ENCODE measurements around the gene TIMM17A. TPM values are rescaled to one million over a fixed set of nuclear protein-coding genes. Genes with fewer than 3 reads are reported as not detected.
"Not testable (repeated sequence)": the region's sequence is repeated elsewhere in the genome, so short reads cannot be mapped to it uniquely, and the experiment has no call there.

The TIMM17A gene
- polyA plus RNA-seq, 1 donor = 41.6 TPM

DNA sequence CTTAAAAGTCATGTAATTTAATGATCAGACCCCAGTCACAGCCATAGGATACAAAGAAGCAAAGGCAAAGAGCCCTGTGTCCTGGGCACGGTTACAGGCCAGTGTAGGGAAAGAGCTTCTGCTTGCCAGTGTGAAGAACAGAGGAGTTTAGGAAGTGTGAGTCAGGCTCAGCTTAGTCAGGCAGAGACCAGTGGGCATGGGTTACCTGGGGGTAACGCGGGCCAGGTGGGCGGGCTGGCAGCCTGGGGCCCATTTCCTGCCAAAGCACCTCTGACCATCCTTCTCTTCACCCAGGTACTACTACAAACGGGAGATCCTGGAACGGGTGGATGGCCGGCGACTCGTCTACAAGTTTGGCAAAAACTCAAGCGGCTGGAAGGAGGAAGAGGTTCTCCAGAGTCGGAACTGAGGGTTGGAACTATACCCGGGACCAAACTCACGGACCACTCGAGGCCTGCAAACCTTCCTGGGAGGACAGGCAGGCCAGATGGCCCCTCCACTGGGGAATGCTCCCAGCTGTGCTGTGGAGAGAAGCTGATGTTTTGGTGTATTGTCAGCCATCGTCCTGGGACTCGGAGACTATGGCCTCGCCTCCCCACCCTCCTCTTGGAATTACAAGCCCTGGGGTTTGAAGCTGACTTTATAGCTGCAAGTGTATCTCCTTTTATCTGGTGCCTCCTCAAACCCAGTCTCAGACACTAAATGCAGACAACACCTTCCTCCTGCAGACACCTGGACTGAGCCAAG, 59.8 kb downstream of the TIMM17A start:
- WGBS (ENCODE audit: insufficient coverage, low lambda C conversion rate) = no CpG with 5 or more reads among the region's 17 CpGs
- H3K4me3 ChIP-seq (ENCODE audit: low read length) = peak overlapping the region; percentile 68
- DNase-seq = peak in 1 of 2 donors; percentile 64

DNA sequence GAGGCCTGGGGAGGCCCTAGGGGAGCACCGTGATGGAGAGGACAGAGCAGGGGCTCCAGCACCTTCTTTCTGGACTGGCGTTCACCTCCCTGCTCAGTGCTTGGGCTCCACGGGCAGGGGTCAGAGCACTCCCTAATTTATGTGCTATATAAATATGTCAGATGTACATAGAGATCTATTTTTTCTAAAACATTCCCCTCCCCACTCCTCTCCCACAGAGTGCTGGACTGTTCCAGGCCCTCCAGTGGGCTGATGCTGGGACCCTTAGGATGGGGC, 60.3 kb downstream of the TIMM17A start:
- Histone ChIP-seq H3K36me3 (ENCODE audit: control insufficient read depth, insufficient read depth, low read length) (peaks cover 49% of the 10 kb centered on the region), H3K4me3 (ENCODE audit: low read length) (peak overlapping the region; percentile 68), H3K27me3 (ENCODE audit: control insufficient read depth, insufficient read depth, low read length) (no peaks in the 10 kb centered on the region), H3K4me1 (ENCODE audit: control insufficient read depth, insufficient read depth, low read length) (peaks cover 27% of the 10 kb centered on the region), H3K9me3 (ENCODE audit: control insufficient read depth, low read depth, low read length) (no peaks in the 10 kb centered on the region), H3K27ac (ENCODE audit: low read length) (peak overlapping the region; percentile 93)
- no peak for DNase-seq
- no CpG with 5 or more reads among the region's 3 CpGs for WGBS (ENCODE audit: insufficient coverage, low lambda C conversion rate)

More for the DNA sequence above, 59.8 kb downstream of the TIMM17A start:
- H3K27ac ChIP-seq (ENCODE audit: low read length) = peak overlapping the region; percentile 93
- no peaks in the 10 kb centered on the region for H3K27me3 ChIP-seq (ENCODE audit: control insufficient read depth, insufficient read depth, low read length)
- H3K4me1 ChIP-seq (ENCODE audit: control insufficient read depth, insufficient read depth, low read length) = peaks cover 28% of the 10 kb centered on the region
- no peaks in the 10 kb centered on the region for H3K9me3 ChIP-seq (ENCODE audit: control insufficient read depth, low read depth, low read length)
- H3K36me3 ChIP-seq (ENCODE audit: control insufficient read depth, insufficient read depth, low read length) = peaks cover 49% of the 10 kb centered on the region

DNA sequence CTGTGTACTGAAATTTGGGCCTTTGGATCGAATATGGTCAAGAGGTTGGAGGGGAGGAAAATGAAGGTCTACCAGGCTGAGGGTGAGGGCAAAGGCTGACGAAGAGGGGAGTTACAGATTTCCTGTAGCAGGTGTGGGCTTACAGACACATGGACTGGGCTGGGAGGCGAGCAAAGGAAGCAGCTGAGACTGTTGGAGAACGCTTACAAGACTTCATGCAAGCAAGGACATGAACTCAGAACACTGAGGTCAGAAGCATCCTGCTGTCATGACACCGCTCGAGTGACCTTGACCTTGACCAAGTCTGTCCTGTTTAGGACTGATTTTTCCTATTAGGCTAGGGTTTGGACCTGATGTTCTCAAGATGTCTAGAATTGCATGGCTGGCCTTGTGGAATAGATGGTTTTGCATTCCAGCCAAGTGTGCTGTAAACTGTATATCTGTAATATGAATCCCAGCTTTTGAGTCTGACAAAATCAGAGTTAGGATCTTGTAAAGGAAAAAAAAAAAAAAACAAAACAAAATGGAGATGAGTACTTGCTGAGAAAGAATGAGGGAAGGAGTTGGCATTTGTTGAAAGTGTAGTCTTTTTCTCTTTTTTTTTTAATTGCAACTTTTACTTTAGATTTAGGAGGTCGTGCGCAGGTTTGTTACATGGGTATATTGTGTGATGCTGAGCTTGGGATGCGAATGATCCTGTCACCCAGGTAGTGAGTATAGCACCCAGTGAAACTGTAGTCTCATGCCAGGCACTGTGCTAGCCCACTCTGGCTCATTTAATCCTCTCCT, 60.9 kb downstream of the TIMM17A start:
- H3K4me3 ChIP-seq (ENCODE audit: low read length) = peak overlapping the region; percentile 68

DNA sequence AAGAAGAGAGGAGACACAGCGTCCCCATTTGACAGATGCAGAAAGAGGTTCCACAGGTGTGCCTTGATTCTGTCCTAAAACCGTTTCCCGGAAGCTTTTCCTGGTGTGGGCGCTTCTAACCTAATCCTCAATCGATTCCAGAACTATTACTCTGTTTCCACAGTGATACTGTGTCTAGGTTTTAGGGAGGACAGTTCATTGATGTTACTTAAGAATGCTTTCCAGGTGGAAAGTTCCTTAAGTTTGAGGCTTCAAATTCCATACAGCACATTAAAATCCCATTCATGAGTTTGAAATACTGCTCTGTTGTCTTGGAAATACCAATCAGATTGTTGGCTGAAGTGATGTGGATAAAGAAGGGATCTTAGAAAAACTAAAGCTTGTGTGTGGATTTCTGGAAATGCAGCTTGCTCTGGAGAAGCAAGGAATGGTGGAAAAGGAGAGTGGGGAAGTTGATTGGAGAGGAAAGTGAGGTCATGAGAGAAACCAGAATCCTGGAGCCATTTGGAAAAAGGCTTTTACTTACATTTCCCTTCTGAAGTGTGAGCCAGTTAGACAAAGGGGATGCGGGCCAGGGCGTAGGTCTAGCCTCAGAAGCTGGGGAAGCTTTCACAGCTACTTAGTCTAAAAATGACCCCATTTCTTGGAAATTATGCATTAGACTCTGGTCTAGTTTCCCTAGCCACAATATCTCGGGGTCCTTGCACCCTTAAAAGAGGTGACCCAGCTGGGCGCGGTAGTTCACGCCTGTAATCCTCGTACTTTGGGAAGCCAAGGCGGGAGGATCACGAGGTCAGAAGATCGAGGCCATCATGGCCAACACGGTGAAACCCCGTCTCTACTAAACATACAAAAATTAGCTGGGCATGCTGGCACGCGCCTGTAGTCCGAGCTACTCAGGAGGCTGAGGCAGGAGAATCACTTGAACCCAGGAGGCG, 61.8 kb downstream of the TIMM17A start:
- H3K4me1 ChIP-seq (ENCODE audit: control insufficient read depth, insufficient read depth, low read length) = peaks cover 31% of the 10 kb centered on the region
- peaks cover 45% of the 10 kb centered on the region for H3K36me3 ChIP-seq (ENCODE audit: control insufficient read depth, insufficient read depth, low read length)
- peak overlapping the region; percentile 93 for H3K27ac ChIP-seq (ENCODE audit: low read length)
- H3K27me3 ChIP-seq (ENCODE audit: control insufficient read depth, insufficient read depth, low read length) = no peaks in the 10 kb centered on the region
- H3K4me3 ChIP-seq (ENCODE audit: low read length) = no peak overlapping the region
- WGBS (ENCODE audit: insufficient coverage, low lambda C conversion rate) = no CpG with 5 or more reads among the region's 21 CpGs
- peak in 1 of 2 donors; percentile 77 for DNase-seq
- no peaks in the 10 kb centered on the region for H3K9me3 ChIP-seq (ENCODE audit: control insufficient read depth, low read depth, low read length)

More for the DNA sequence above, 60.9 kb downstream of the TIMM17A start:
- Histone ChIP-seq H3K36me3 (ENCODE audit: control insufficient read depth, insufficient read depth, low read length) (peaks cover 49% of the 10 kb centered on the region), H3K27me3 (ENCODE audit: control insufficient read depth, insufficient read depth, low read length) (no peaks in the 10 kb centered on the region), H3K9me3 (ENCODE audit: control insufficient read depth, low read depth, low read length) (no peaks in the 10 kb centered on the region), H3K27ac (ENCODE audit: low read length) (peak overlapping the region; percentile 93), H3K4me1 (ENCODE audit: control insufficient read depth, insufficient read depth, low read length) (peaks cover 27% of the 10 kb centered on the region)
- DNase-seq = peak in 1 of 2 donors; percentile 80
- no CpG with 5 or more reads among the region's 9 CpGs for WGBS (ENCODE audit: insufficient coverage, low lambda C conversion rate)

DNA sequence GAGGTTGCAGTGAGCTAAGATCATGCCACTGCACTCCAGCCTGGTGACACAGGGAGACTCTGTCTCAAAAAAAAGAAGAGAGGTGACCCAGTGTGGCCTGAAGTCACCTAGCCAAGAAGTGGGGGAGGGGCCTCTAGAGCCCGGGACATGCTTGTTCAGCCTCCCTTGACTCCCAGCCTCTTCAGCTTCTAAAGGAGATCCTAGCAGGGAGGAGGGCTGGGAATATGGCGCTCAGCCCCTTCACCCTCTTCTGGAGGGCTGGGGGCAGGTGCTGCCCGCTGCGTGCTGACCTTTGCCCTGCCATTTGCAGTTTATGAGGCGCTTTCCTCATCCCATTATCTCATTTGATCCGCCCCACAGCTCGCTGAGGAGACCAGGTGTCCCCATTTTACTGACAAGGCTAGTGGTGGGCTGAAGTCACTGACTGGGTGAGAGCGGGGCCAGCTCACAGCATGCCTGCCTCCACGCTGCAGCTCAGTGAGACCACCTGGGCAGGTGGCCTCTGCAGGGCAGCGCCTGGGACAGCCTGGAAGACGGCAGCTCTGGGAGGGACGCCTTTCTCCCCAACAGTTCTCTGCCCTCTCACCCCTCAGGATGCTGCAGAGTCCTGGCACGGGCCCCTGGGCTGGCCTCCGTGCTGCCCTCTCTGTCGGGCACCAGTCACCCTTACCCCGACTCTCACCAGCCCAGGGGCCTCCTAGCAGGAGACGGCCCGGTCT, 62.6 kb downstream of the TIMM17A start:
- peak; percentile 93 to 98 for DNase-seq
- no CpG with 5 or more reads among the region's 18 CpGs for WGBS (ENCODE audit: insufficient coverage, low lambda C conversion rate)
- Histone ChIP-seq H3K4me1 (ENCODE audit: control insufficient read depth, insufficient read depth, low read length) (peaks cover 39% of the 10 kb centered on the region), H3K36me3 (ENCODE audit: control insufficient read depth, insufficient read depth, low read length) (peaks cover 36% of the 10 kb centered on the region), H3K27me3 (ENCODE audit: control insufficient read depth, insufficient read depth, low read length) (no peaks in the 10 kb centered on the region), H3K9me3 (ENCODE audit: control insufficient read depth, low read depth, low read length) (no peaks in the 10 kb centered on the region), H3K27ac (ENCODE audit: low read length) (peak overlapping the region; percentile 93), H3K4me3 (ENCODE audit: low read length) (peak overlapping the region; percentile 15)

DNA sequence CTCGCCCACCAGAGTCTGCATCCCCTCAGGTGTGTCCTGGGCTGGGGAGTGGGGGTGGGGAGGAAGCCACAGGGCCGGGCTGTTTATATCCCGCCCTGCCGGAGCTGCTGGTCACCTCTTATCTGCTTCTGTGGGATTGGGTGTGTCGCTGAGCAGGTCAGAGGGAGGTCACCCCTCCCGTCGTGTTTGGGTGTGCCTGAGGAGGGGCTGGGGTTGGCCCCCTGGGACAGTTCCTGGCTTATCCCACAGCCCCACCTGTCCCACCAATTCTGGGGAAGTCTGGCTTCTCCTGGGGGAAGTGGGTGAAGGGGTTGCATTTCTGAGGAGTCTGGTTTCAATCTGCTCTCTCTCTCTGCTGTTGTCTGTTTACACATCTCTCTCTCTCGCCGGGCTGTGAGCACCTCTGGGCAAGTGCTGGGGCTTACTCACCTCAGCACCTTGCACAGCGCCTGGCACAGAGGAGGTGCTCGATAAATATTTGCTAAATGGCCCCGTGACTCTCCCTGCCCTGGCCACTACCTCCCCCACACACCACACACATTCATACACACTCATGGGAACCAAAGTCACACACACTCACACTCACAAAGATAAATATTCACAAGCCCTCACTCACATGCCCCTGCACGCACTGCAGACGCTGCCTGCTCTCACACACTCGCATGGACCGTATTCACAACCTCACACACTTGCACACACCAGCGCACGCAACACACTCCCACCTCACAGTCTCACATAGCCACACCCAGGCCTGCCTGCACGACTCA, 63.3 kb downstream of the TIMM17A start:
- Histone ChIP-seq H3K27ac (ENCODE audit: low read length) (peak overlapping the region; percentile 93), H3K4me3 (ENCODE audit: low read length) (peak overlapping the region; percentile 15), H3K9me3 (ENCODE audit: control insufficient read depth, low read depth, low read length) (no peaks in the 10 kb centered on the region), H3K4me1 (ENCODE audit: control insufficient read depth, insufficient read depth, low read length) (peaks cover 45% of the 10 kb centered on the region), H3K36me3 (ENCODE audit: control insufficient read depth, insufficient read depth, low read length) (peaks cover 29% of the 10 kb centered on the region), H3K27me3 (ENCODE audit: control insufficient read depth, insufficient read depth, low read length) (no peaks in the 10 kb centered on the region)
- DNase-seq = peak; percentile 85 to 96
- WGBS (ENCODE audit: insufficient coverage, low lambda C conversion rate) = no CpG with 5 or more reads among the region's 19 CpGs

DNA sequence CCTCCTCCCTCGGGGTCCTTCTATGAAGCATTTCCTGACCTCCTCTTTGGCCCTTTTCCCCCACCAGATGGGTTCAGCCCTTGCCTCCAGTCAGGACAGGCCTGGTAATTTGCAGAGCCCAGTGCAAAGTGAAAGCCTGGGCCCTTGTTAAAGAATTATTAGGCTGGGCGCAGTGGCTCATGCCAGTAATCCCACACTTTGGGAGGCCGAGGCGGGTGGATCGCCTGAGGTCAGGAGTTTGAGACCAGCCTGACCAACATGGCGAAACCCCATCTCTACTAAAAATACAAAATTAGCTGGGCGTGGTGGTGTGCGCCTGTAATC, 63.9 kb downstream of the TIMM17A start:
- not testable (repeated sequence) for H3K4me3 ChIP-seq (ENCODE audit: low read length); DNase-seq; H3K27me3 ChIP-seq (ENCODE audit: control insufficient read depth, insufficient read depth, low read length); H3K9me3 ChIP-seq (ENCODE audit: control insufficient read depth, low read depth, low read length)
- WGBS (ENCODE audit: insufficient coverage, low lambda C conversion rate) = no CpG with 5 or more reads among the region's 8 CpGs
- peaks cover 44% of the 10 kb centered on the region for H3K4me1 ChIP-seq (ENCODE audit: control insufficient read depth, insufficient read depth, low read length)
- peak overlapping the region; percentile 93 for H3K27ac ChIP-seq (ENCODE audit: low read length)
- H3K36me3 ChIP-seq (ENCODE audit: control insufficient read depth, insufficient read depth, low read length) = peaks cover 23% of the 10 kb centered on the region

Measured in large intestine (tissue), 3 donors.